Tracheal epithelial cell (primary cell): ENCODE results near the gene CCDC90B. TPM values are rescaled to one million over a fixed set of nuclear protein-coding genes. Genes with fewer than 3 reads are reported as not detected.

Experiments
- total RNA-seq: library from RNA; depleted of rRNA; stranded (reverse); fragments of >200 nt; gene quantifications from 2 replicates; pipeline ENCODE4 v1.2.1, GENCODE V29; 2014

CCDC90B gene
- total RNA-seq = 44.8 and 47.3 TPM in 2 replicates

GRCh38 chr11:83285771-83286528, at the start of gene CCDC90B:
Gene CCDC90B (minus strand): TSS chr11:83286367. CDS start chr11:83285972, 395 bp downstream.

Other genes starting within 250 kb of the CCDC90B start
- 2.9 and 4.7 TPM in 2 replicates for gene RAB30, start 214.5 kb downstream of the CCDC90B start, total RNA-seq
- 22.2 and 28.1 TPM in 2 replicates for gene PCF11, start 129.2 kb downstream of the CCDC90B start, total RNA-seq
- gene ANKRD42, start 92.7 kb downstream of the CCDC90B start, total RNA-seq = 3.4 TPM in 2 replicates